Lower leg skin (tissue), 4 donors: ENCODE results near the gene ZNF615. TPM values are rescaled to one million over a fixed set of nuclear protein-coding genes. Genes with fewer than 3 reads are reported as not detected.

Experiments used
- DNase-seq, 2 donors: peaks; one replicate each; pipeline ENCODE4 v3.0.0-alpha.2; 2019; ENCODE audit warnings: low spot score in 2 of 2
- H3K4me3 ChIP-seq: fragments of 200-600 bp; sonication (generic); 2 replicates; pipeline ENCODE4 v1.5.1; 2017; ENCODE audit warnings: mild to moderate bottlenecking, low read depth; ENCODE audit not compliant: poor library complexity, severe bottlenecking
- POLR2A ChIP-seq, 2 donors: fragments of 450-650 bp; IDR thresholded peaks; one replicate each; pipeline ENCODE4 v1.6.1; 2016 to 2017; ENCODE audit warnings: antibody characterized with exemption in 2 of 2, mild to moderate bottlenecking in 1 of 2, moderate library complexity in 1 of 2
- WGBS, 2 donors: methylation state at CpG; one replicate each; pipeline ENCODE4 v1.1.5; 2018; 5-methylcytosine and 5-hydroxymethylcytosine counted together
- intact Hi-C: fragments of 100-400 bp; cut with DNase I; formaldehyde crosslinking; loops from one replicate; pipeline ENCODE4 v1.15.0; 2023; ENCODE audit warnings: low total_unique reads
- total RNA-seq, 4 donors: library from RNA; depleted of rRNA; stranded (reverse); fragments of >200 nt; gene quantifications; one replicate each; pipeline ENCODE4 v1.1.0, GENCODE V29; 2016
- TF ChIP-seq, protein P1 (sequence below), 3 donors: fragments of 450-650 bp; IDR thresholded peaks; one replicate each; pipeline ENCODE4 v1.5.1; 2016; ENCODE audit warnings: antibody characterized with exemption in 3 of 3, mild to moderate bottlenecking in 3 of 3, moderate library complexity in 2 of 3

ZNF615 gene
- total RNA-seq, 4 donors from 2014 or later = 10.6 to 19.2 (median 16.3) TPM

DNA sequence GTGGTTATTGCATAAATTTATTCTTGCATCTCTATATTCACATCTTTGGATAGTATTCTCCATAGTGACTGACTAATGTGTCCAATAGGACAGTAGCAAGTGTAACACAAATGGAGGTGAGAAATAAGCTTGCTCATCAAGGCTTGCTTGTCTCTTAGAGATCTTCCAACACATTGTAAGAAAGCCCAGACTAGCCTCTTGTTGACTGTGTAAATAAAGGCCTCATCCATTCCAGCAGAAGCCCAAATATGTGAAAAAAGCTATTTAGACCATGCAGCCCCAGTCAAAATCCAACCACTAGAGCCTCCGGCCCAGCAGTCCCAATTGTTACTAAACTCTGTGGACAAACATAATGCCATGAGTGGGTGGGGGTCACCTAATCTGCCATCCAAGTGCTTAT lies 2.7 kb upstream of the ZNF615 start:
- no peak overlapping the region for H3K4me3 ChIP-seq
- no peak for DNase-seq
- intact Hi-C loops = no loop called here
- TF ChIP-seq, protein P1, sequence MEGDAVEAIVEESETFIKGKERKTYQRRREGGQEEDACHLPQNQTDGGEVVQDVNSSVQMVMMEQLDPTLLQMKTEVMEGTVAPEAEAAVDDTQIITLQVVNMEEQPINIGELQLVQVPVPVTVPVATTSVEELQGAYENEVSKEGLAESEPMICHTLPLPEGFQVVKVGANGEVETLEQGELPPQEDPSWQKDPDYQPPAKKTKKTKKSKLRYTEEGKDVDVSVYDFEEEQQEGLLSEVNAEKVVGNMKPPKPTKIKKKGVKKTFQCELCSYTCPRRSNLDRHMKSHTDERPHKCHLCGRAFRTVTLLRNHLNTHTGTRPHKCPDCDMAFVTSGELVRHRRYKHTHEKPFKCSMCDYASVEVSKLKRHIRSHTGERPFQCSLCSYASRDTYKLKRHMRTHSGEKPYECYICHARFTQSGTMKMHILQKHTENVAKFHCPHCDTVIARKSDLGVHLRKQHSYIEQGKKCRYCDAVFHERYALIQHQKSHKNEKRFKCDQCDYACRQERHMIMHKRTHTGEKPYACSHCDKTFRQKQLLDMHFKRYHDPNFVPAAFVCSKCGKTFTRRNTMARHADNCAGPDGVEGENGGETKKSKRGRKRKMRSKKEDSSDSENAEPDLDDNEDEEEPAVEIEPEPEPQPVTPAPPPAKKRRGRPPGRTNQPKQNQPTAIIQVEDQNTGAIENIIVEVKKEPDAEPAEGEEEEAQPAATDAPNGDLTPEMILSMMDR (IDR thresholded peaks at IDR 0.05) = no peak
- no peak for TF ChIP-seq POLR2A (IDR thresholded peaks at IDR 0.05)
- 95 to 100% methylated on average over 1 of the region's 1 CpG for WGBS, 2 donors

DNA sequence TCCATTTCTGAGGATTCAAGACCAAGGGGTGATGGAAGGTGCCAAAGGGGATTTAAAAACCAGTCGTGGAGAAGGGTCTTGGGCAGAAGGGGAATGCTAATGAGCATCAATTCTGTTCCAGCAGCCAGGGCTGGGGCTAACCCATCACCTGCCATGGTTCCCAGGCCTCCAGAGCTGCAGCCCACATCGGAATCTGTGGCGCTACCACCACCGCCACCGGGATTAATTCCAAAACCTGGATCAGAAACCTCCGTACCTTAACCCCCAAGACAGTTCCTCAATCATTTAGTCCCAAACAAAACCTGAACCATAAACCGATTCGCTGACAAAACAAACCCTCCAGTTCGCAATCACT lies 583 bp downstream of the ZNF615 start:
- intact Hi-C loops = no loop called here
- no peak for DNase-seq
- peak overlapping the region; percentile 70 for H3K4me3 ChIP-seq
- TF ChIP-seq, protein P1 (IDR thresholded peaks at IDR 0.05) = no peak
- no peak for TF ChIP-seq POLR2A (IDR thresholded peaks at IDR 0.05)
- 0 to 6% methylated on average over 9 of the region's 9 CpGs for WGBS, 2 donors

DNA sequence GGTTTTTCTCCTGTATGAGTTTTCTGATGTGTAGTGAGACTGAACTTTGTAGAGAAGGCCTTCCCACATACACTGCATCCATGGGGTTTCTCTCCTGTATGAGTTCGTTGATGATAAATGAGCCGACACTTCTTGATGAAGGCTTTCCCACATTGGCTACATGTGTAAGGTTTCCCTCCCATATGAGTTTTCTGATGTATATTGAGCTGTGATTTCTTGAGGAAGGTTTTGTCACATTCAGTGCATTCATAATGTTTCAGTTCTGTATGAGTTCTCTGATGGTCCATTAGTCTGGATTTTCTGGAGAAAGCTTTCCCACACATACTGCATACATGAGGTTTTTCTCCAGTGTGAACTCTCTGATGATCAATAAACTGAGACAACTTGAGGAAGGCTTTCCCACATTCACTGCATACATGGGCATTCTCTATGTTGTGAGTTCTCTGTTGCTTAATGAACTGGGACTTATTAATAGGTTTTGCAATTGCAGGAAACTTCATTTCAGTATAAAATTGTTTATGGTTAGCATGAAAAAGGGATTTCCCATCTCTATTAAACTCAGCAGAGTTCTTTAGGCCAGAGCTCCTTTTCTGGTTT lies 13.9 kb downstream of the ZNF615 start:
- no peak for DNase-seq
- no peak overlapping the region for H3K4me3 ChIP-seq
- TF ChIP-seq, protein P1 (IDR thresholded peaks at IDR 0.05) = no peak
- no peak for TF ChIP-seq POLR2A (IDR thresholded peaks at IDR 0.05)
- intact Hi-C loops = no loop called here
- 97 to 98% methylated on average over 2 of the region's 2 CpGs for whole genome bisulfite sequencing, 2 donors

DNA sequence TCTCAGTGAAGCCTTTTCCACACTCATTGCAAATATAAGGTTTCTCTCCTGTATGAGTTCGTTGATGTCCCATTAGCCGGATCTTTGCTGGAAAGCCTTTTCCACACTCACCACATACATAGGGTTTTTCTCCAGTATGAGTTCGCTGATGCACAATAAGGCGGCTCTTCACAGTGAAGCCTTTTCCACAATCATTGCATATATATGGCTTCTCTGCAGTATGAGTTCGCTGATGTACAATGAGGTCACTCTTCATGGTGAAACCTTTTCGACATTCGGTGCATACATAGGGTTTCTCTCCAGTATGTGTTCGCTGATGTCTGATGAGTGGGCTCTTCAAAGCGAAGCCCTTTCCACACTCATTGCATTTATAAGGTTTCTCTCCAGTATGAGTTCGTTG lies 14.6 kb downstream of the ZNF615 start:
- no peak for TF ChIP-seq POLR2A (IDR thresholded peaks at IDR 0.05)
- TF ChIP-seq, protein P1 (IDR thresholded peaks at IDR 0.05) = no peak
- no peak for DNase-seq
- no peak overlapping the region for H3K4me3 ChIP-seq
- WGBS, 2 donors = 98 to 99% methylated on average over 10 of the region's 10 CpGs
- intact Hi-C loops = no loop called here

DNA sequence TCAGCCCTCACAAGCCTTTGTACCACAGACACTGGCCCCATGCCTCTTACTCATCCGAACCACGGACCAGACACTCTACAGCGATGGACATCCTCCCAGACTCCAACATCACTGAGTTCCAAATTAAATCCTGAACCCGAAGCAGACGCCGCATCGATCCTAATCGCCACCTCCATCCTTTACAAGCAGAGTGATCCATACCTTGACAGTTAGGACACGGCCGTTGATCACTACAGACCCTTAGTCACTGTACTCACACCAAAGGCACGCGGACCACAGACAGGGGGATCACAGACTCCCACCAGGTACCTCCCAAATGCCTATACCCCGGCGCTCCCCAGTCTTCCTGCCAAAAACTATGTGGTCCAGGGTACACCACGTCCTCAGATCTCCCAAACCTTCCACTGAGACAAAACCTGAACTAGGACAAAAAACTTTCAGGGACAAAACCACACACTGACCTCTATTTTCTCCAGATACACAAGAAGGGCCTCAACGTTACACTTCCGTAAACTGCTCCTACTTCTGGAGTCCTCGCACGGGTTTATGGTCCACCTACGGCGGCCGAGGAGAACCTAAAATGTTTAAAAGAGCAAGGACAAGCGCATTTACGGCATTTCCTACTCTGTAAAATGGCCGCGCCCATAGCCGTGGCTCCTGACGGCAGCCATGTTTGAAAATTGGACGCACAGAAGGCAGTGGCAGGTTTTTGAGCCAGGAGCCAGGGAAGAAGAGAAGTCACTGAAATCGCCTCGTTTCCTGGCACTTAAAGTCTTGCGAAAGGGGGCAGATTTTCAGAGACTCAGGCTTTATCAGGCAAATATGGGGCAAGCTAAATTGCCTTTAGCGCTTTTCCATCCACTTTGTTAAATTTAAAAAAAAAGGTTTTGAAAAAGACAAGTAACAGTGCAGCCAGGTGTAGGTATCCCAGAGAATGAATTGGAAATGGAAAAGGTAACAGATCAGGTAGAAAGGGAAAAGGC lies 21.4 kb downstream of the ZNF615 start, which contains the start of gene ZNF350:
Gene ZNF350, minus strand, starts transcription at position 532 of the 983 bp plus-strand sequence. CDS start 12,480 bp downstream, outside the sequence.
- WGBS, 2 donors = 3 to 4% methylated on average over 33 of the region's 33 CpGs
- TF ChIP-seq, protein P1 (IDR thresholded peaks at IDR 0.05) = no peak
- no peak for TF ChIP-seq POLR2A (IDR thresholded peaks at IDR 0.05)
- peak; percentile 96 to 97 for DNase-seq
- intact Hi-C loops = loop anchor here (10.0 kb wide), 1 partner anchor 62 kb away; the partner anchor contains the start of gene ZNF613
- peak within 1 kb of the TSS; percentile 81 for H3K4me3 ChIP-seq
